CD14-positive monocyte (primary cell): Measurements from ENCODE around the gene CD226. TPM values are rescaled to one million over a fixed set of nuclear protein-coding genes. Genes with fewer than 3 reads are reported as not detected.

Source experiments
- DNase-seq, 3 donors: peaks; one replicate each; pipeline ENCODE4 v3.0.0-alpha.2; 2011 to 2022
- H2AFZ ChIP-seq: 2 replicates; pipeline ENCODE4 v1.6.0; 2012; ENCODE audit warnings: mild to moderate bottlenecking, low read depth, low read length, inconsistent platforms; ENCODE audit not compliant: insufficient read depth, poor library complexity, severe bottlenecking
- H3K27ac ChIP-seq, 2 donors: 1 replicate in 1 of 2; 2 replicates in 1 of 2; pipeline ENCODE4 v1.5.1; 2012 to 2013; ENCODE audit warnings: low read length in 2 of 2, control low read depth in 1 of 2, inconsistent platforms in 1 of 2, low read depth in 1 of 2, mild to moderate bottlenecking in 1 of 2
- H3K27me3 ChIP-seq, 2 donors: one replicate each; pipeline versions ENCODE4 v1.6.0 to v1.6.1; 2011 to 2013; ENCODE audit warnings: low read length in 2 of 2; ENCODE audit not compliant: control insufficient read depth in 2 of 2, insufficient read depth in 2 of 2
- H3K36me3 ChIP-seq, 2 donors: replicated peaks in 1 of 2; 1 replicate in 1 of 2; 2 replicates in 1 of 2; pipeline versions ENCODE4 v1.5.1 to v1.6.1; 2012 to 2013; ENCODE audit warnings: low read length in 2 of 2, control low read depth in 1 of 2, inconsistent platforms in 1 of 2, mild to moderate bottlenecking in 1 of 2; ENCODE audit not compliant: insufficient read depth in 2 of 2, control insufficient read depth in 1 of 2
- H3K4me1 ChIP-seq, 2 donors: 1 replicate in 1 of 2; 2 replicates in 1 of 2; pipeline versions ENCODE4 v1.5.1 to v1.6.1; 2012 to 2013; ENCODE audit warnings: low read length in 2 of 2, control low read depth in 1 of 2, inconsistent platforms in 1 of 2, mild to moderate bottlenecking in 1 of 2, moderate library complexity in 1 of 2; ENCODE audit not compliant: insufficient read depth in 2 of 2, control insufficient read depth in 1 of 2
- H3K4me2 ChIP-seq: replicated peaks from 2 replicates; pipeline ENCODE3; 2012; ENCODE audit warnings: low read length, moderate library complexity, mild to moderate bottlenecking; ENCODE audit not compliant: poor library complexity, severe bottlenecking; ENCODE audit errors: extremely low read depth
- H3K4me3 ChIP-seq, 3 experiments: fragments of 200-600 bp in 1 of 3; sonication (generic) in 1 of 3; replicated peaks in 1 of 3; 1 replicate in 2 of 3; 2 replicates in 1 of 3; pipeline ENCODE4 v1.5.1; 2011 to 2013; ENCODE audit warnings: low read length in 3 of 3, mild to moderate bottlenecking in 3 of 3, control low read depth in 2 of 3, low read depth in 2 of 3, inconsistent platforms in 1 of 3, moderate library complexity in 1 of 3
- H3K79me2 ChIP-seq: 2 replicates; pipeline ENCODE4 v1.6.0; 2012; ENCODE audit warnings: mild to moderate bottlenecking, control low read depth, inconsistent platforms, low read length, moderate library complexity; ENCODE audit not compliant: insufficient read depth
- H3K9ac ChIP-seq: 2 replicates; pipeline ENCODE4 v1.6.0; 2017; ENCODE audit warnings: low read length, mild to moderate bottlenecking; ENCODE audit not compliant: insufficient read depth, poor library complexity, severe bottlenecking
- H3K9me3 ChIP-seq, 2 donors: replicated peaks in 1 of 2; 1 replicate in 1 of 2; 2 replicates in 1 of 2; pipeline versions ENCODE4 v1.5.1 to v1.6.1; 2012 to 2013; ENCODE audit warnings: low read length in 2 of 2, control low read depth in 1 of 2; ENCODE audit not compliant: control insufficient read depth in 1 of 2, insufficient read depth in 1 of 2
- H4K20me1 ChIP-seq: 2 replicates; pipeline ENCODE4 v1.6.0; 2012; ENCODE audit warnings: mild to moderate bottlenecking, low read length, control low read depth, moderate library complexity; ENCODE audit not compliant: insufficient read depth
- H3K27ac Mint-ChIP-seq, 7 donors: one replicate each; pipeline ENCODE4 v1.8.0; 2020; ENCODE audit warnings: mild to moderate bottlenecking in 7 of 7, mixed read lengths in 7 of 7, moderate library complexity in 6 of 7, inconsistent platforms in 2 of 7
- H3K27me3 Mint-ChIP-seq, 3 donors: one replicate each; pipeline ENCODE4 v1.8.0; 2021 to 2022; ENCODE audit warnings: low read depth in 3 of 3, mild to moderate bottlenecking in 3 of 3, mixed read lengths in 3 of 3, moderate library complexity in 3 of 3, inconsistent platforms in 1 of 3
- H3K36me3 Mint-ChIP-seq, 2 donors: one replicate each; pipeline ENCODE4 v1.8.0; 2020; ENCODE audit warnings: mixed read lengths in 2 of 2, inconsistent platforms in 1 of 2, mild to moderate bottlenecking in 1 of 2
- H3K4me1 Mint-ChIP-seq: one replicate; pipeline ENCODE4 v1.8.0; 2020; ENCODE audit warnings: mild to moderate bottlenecking, mixed read lengths
- H3K4me3 Mint-ChIP-seq, 2 donors: one replicate each; pipeline ENCODE4 v1.8.0; 2020; ENCODE audit warnings: mild to moderate bottlenecking in 2 of 2, mixed read lengths in 2 of 2, moderate library complexity in 1 of 2
- H3K9me3 Mint-ChIP-seq, 7 donors: one replicate each; pipeline ENCODE4 v1.8.0; 2020 to 2022; ENCODE audit warnings: mixed read lengths in 7 of 7, mild to moderate bottlenecking in 6 of 7, moderate library complexity in 6 of 7, inconsistent platforms in 2 of 7
- CTCF ChIP-seq: fragments of 200-600 bp; IDR thresholded peaks from one replicate; pipeline ENCODE4 v1.8.0; 2022; ENCODE audit warnings: antibody characterized with exemption, mild to moderate bottlenecking
- WGBS: methylation state at CpG from one replicate; pipeline ENCODE4 v1.1.5; 2013; ENCODE audit warnings: missing lambda C conversion rate; ENCODE audit not compliant: insufficient coverage; 5-methylcytosine and 5-hydroxymethylcytosine counted together
- intact Hi-C, 2 donors: fragments of 100-400 bp; cut with micrococcal nuclease; formaldehyde crosslinking; loops; one replicate each; pipeline versions ENCODE4 v1.15.0 to v1.15.1; 2023
- polyA plus RNA-seq, 3 donors: library from polyadenylated mRNA; depleted of rRNA in 1 of 3; unstranded in 2 of 3; stranded (reverse) in 1 of 3; fragments of 300-500 nt in 2 of 3; fragments of >200 nt in 1 of 3; fragmentation: Illumina TruSeq in 2 of 3; gene quantifications; 1 replicate in 2 of 3; 2 replicates in 1 of 3; pipeline ENCODE4 v1.2.3, GENCODE V29; 2012 to 2021

Gene CD226
- polyA plus RNA-seq, 3 donors, result 0.53 to 1.1 (median 0.65) TPM

- Histone ChIP-seq H3K9me3 (no peaks in the 10 kb centered on the region), H3K27ac (no peak overlapping the region), H3K4me2 (no peak overlapping the region), H3K4me1 (no peaks in the 10 kb centered on the region), H3K9ac (no peak overlapping the region), H3K27me3 (no peaks in the 10 kb centered on the region), H3K4me3 (no peak overlapping the region), H3K79me2 (no peaks in the 10 kb centered on the region), H4K20me1 (no peaks in the 10 kb centered on the region), H2AFZ (no peak overlapping the region), H3K36me3 (no peaks in the 10 kb centered on the region)
- no peak overlapping the region for H3K27ac Mint-ChIP-seq
- intact Hi-C loops, result no loop called here
- no peak overlapping the region for H3K4me3 Mint-ChIP-seq
- no peaks in the 10 kb centered on the region for H3K4me1 Mint-ChIP-seq
- WGBS, result 100% methylated on average over 2 of the region's 2 CpGs
- H3K27me3 Mint-ChIP-seq, result peaks cover 0 to 2% (median 1%) of the 10 kb centered on the region in 3 donors
- peaks cover 0 to 11% (median 0%) of the 10 kb centered on the region in 7 donors for H3K9me3 Mint-ChIP-seq
- no peak for TF ChIP-seq CTCF
- no peak for DNase-seq
- H3K36me3 Mint-ChIP-seq, result no peaks in the 10 kb centered on the region
These were observed 73.6 kb downstream of the CD226 start for GRCh38 chr18:69874058-69874457.

GRCh38 chr18:69872661-69873060 lies 75.0 kb downstream of the CD226 start:
- intact Hi-C loops, result no loop called here
- H3K4me1 Mint-ChIP-seq, result no peaks in the 10 kb centered on the region

More at GRCh38 chr18:69872661-69873060, 75.0 kb downstream of the CD226 start:
- Histone ChIP-seq H3K27me3 (no peaks in the 10 kb centered on the region), H3K27ac (no peak overlapping the region), H2AFZ (no peak overlapping the region), H3K9ac (no peak overlapping the region), H3K4me2 (no peak overlapping the region), H3K4me1 (no peaks in the 10 kb centered on the region), H3K4me3 (no peak overlapping the region), H3K79me2 (no peaks in the 10 kb centered on the region), H3K9me3 (no peaks in the 10 kb centered on the region), H3K36me3 (no peaks in the 10 kb centered on the region), H4K20me1 (no peaks in the 10 kb centered on the region)
- WGBS, result no CpG with 5 or more reads among the region's 4 CpGs
- peaks cover 0 to 11% (median 0%) of the 10 kb centered on the region in 7 donors for H3K9me3 Mint-ChIP-seq
- no peak for DNase-seq
- no peaks in the 10 kb centered on the region for H3K36me3 Mint-ChIP-seq
- no peak overlapping the region for H3K27ac Mint-ChIP-seq
- no peak for TF ChIP-seq CTCF
- H3K27me3 Mint-ChIP-seq, result peaks cover 0 to 2% (median 1%) of the 10 kb centered on the region in 3 donors
- H3K4me3 Mint-ChIP-seq, result no peak overlapping the region
